Spleen (tissue), 11 donors: ENCODE data around the gene CASQ2. TPM values are rescaled to one million over a fixed set of nuclear protein-coding genes. Genes with fewer than 3 reads are reported as not detected.

Experiments used
- DNase-seq: peaks from one replicate; pipeline ENCODE4 v3.0.0-alpha.2; 2020
- H3K27ac ChIP-seq, 8 donors: fragments of 200-600 bp; sonication (generic) in 7 of 8; 1 replicate in 4 of 8; 2 replicates in 4 of 8; pipeline versions ENCODE4 v1.5.0 to v1.8.0; 2016 to 2021; ENCODE audit warnings: inconsistent platforms in 4 of 8, mild to moderate bottlenecking in 4 of 8, moderate library complexity in 1 of 8
- H3K27me3 ChIP-seq, 7 donors: fragments of 200-600 bp; sonication (generic) in 6 of 7; replicated peaks in 1 of 7; 1 replicate in 4 of 7; 2 replicates in 3 of 7; pipeline versions ENCODE4 v1.5.0 to v1.8.0; 2016 to 2021; ENCODE audit warnings: inconsistent platforms in 3 of 7, mild to moderate bottlenecking in 1 of 7
- H3K36me3 ChIP-seq, 6 donors: fragments of 200-600 bp; sonication (generic) in 5 of 6; 1 replicate in 4 of 6; 2 replicates in 2 of 6; pipeline versions ENCODE4 v1.5.0 to v1.8.0; 2016 to 2021; ENCODE audit warnings: inconsistent platforms in 2 of 6
- H3K4me1 ChIP-seq, 6 donors: fragments of 200-600 bp; sonication (generic) in 5 of 6; 1 replicate in 3 of 6; 2 replicates in 3 of 6; pipeline versions ENCODE4 v1.5.0 to v1.8.0; 2016 to 2021; ENCODE audit warnings: inconsistent platforms in 3 of 6
- H3K4me3 ChIP-seq, 8 donors: fragments of 200-600 bp; sonication (generic) in 7 of 8; 1 replicate in 4 of 8; 2 replicates in 4 of 8; pipeline versions ENCODE4 v1.5.0 to v1.8.0; 2016 to 2021; ENCODE audit warnings: inconsistent platforms in 4 of 8, mild to moderate bottlenecking in 4 of 8, moderate library complexity in 2 of 8
- H3K9me3 ChIP-seq, 8 donors: fragments of 200-600 bp; sonication (generic) in 7 of 8; 1 replicate in 4 of 8; 2 replicates in 4 of 8; pipeline versions ENCODE4 v1.5.0 to v1.8.0; 2016 to 2021; ENCODE audit warnings: inconsistent platforms in 4 of 8
- POLR2A ChIP-seq, 3 donors: fragments of 450-650 bp; IDR thresholded peaks; one replicate each; pipeline ENCODE4 v1.5.1; 2017; ENCODE audit warnings: antibody characterized with exemption in 3 of 3, mild to moderate bottlenecking in 1 of 3
- POLR2AphosphoS5 ChIP-seq, 3 donors: sonication (generic); formaldehyde crosslinking; IDR thresholded peaks; one replicate each; pipeline ENCODE4 v1.5.1; 2017; ENCODE audit warnings: antibody characterized with exemption in 3 of 3
- WGBS, 5 donors: extraction: QIAGEN DNeasy Blood & Tissue Kit in 3 of 5; methylation state at CpG; one replicate each; pipeline versions ENCODE4 v1.1.5 to v1.1.7; 2013 to 2018; 5-methylcytosine and 5-hydroxymethylcytosine counted together
- intact Hi-C: fragments of 100-400 bp; cut with DNase I; formaldehyde crosslinking; loops from one replicate; pipeline ENCODE4 v1.15.0; 2023; ENCODE audit warnings: low total_unique reads
- polyA plus RNA-seq, 3 donors: library from polyadenylated mRNA; stranded (reverse); fragments of 200-250 nt; gene quantifications; one replicate each; pipeline ENCODE4 v1.2.1, GENCODE V29; 2013
- total RNA-seq, 7 donors: library from RNA; depleted of rRNA in 3 of 7; stranded (reverse); fragments of >200 nt in 3 of 7; fragmentation: NEBNext Ultra II Directional in 4 of 7; extraction: Animal tissue kit (Norgen Biotek cat#: 25700) in 4 of 7; gene quantifications; one replicate each; pipeline versions ENCODE4 v1.1.0 to v1.2.1, GENCODE V29; 2016 to 2021
- TF ChIP-seq, protein P1 (sequence below), 11 experiments: fragments of 200-600 bp in 7 of 11; fragments of 450-650 bp in 4 of 11; sonication (generic) in 4 of 11; IDR thresholded peaks in 8 of 11; conservative IDR thresholded peaks in 3 of 11; 1 replicate in 7 of 11; 2 replicates in 4 of 11; pipeline versions ENCODE4 v1.4.0 to v1.8.0; 2016 to 2021; ENCODE audit warnings: antibody characterized with exemption in 11 of 11, inconsistent platforms in 4 of 11, mild to moderate bottlenecking in 1 of 11
- donor health status: healthy with polysubstance abuse.
- donor health status: DM: no; HTN: no; CAD: no; lungs with moderate emphysema.
- donor health status: DM: no; HTN: no; CAD: no.
- donor health status: Bipolar disorder and iron deficiency.
- donor health status: healthy.
- donor health status: DM: no; HTN: no; CAD: no.
- donor health status: DM: yes; HTN: yes; CAD: no.

CASQ2 gene
- total and polyA plus RNA-seq, 10 donors = 0.24 to 0.93 (median 0.51) TPM

DNA sequence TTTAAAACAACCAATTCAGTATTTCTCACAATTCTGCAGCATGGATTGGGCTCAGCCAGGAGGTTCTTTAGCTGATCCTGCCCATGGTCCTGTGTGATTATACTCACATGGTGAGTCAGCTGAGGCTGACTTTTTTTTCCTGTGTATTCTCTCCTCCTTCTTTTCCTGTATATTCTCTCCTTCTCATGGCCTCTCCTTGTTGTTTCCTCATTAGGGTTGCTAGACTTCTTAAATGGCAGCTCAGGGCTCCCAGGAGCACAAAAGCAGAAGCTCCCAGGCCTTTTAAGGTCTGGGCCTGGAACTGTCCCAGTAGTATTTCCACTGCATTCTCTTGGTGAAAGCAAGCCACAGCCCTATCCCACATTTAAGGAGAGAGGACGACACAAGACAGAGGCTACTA lies 99.9 kb downstream of the CASQ2 start:
- Histone ChIP-seq H3K4me3 (no peak overlapping the region), H3K9me3 (no peaks in the 10 kb centered on the region), H3K4me1 (no peaks in the 10 kb centered on the region), H3K27me3 (no peaks in the 10 kb centered on the region), H3K36me3 (peaks cover 0 to 40% (median 6%) of the 10 kb centered on the region in 6 donors), H3K27ac (no peak overlapping the region)
- TF ChIP-seq POLR2AphosphoS5 (IDR thresholded peaks at IDR 0.05) = no peak
- TF ChIP-seq, protein P1, sequence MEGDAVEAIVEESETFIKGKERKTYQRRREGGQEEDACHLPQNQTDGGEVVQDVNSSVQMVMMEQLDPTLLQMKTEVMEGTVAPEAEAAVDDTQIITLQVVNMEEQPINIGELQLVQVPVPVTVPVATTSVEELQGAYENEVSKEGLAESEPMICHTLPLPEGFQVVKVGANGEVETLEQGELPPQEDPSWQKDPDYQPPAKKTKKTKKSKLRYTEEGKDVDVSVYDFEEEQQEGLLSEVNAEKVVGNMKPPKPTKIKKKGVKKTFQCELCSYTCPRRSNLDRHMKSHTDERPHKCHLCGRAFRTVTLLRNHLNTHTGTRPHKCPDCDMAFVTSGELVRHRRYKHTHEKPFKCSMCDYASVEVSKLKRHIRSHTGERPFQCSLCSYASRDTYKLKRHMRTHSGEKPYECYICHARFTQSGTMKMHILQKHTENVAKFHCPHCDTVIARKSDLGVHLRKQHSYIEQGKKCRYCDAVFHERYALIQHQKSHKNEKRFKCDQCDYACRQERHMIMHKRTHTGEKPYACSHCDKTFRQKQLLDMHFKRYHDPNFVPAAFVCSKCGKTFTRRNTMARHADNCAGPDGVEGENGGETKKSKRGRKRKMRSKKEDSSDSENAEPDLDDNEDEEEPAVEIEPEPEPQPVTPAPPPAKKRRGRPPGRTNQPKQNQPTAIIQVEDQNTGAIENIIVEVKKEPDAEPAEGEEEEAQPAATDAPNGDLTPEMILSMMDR (IDR thresholded peaks at IDR 0.05 in 8 of 11, conservative IDR thresholded peaks at IDR 0.05 in 3 of 11) = no peak
- TF ChIP-seq POLR2A (IDR thresholded peaks at IDR 0.05) = no peak
- intact Hi-C loops = no loop called here
- 75 to 90% (median 82%) methylated on average over 1 of the region's 1 CpG for WGBS, 5 donors
- no peak for DNase-seq

DNA sequence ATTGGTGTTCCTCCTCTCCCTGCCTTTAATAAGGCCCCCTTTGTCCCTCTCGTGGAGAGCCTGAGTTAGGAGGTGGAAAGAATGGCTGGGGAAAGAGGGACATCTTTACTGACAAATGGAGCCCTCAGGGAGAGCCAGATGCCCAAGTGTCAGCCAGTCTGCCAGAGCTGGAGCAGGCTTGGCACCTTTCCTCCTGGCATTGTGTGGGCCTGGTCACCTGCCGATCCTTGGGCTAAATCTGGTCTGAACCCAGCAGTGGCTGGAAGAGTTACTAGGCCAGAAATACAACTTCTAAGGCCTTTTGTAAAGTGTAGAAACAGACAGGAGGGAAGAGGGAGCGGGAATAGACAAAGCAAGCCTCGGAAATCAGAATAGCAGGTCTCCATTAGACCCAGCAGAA lies 101.8 kb downstream of the CASQ2 start:
- Histone ChIP-seq H3K9me3 (no peaks in the 10 kb centered on the region), H3K27ac (no peak overlapping the region), H3K27me3 (no peaks in the 10 kb centered on the region), H3K36me3 (peaks cover 0 to 50% (median 11%) of the 10 kb centered on the region in 6 donors), H3K4me3 (no peak overlapping the region), H3K4me1 (no peaks in the 10 kb centered on the region)
- WGBS, 5 donors = 90 to 96% (median 93%) methylated on average over 4 of the region's 4 CpGs
- TF ChIP-seq, protein P1 (IDR thresholded peaks at IDR 0.05 in 8 of 11, conservative IDR thresholded peaks at IDR 0.05 in 3 of 11) = no peak
- DNase-seq = no peak
- intact Hi-C loops = no loop called here

DNA sequence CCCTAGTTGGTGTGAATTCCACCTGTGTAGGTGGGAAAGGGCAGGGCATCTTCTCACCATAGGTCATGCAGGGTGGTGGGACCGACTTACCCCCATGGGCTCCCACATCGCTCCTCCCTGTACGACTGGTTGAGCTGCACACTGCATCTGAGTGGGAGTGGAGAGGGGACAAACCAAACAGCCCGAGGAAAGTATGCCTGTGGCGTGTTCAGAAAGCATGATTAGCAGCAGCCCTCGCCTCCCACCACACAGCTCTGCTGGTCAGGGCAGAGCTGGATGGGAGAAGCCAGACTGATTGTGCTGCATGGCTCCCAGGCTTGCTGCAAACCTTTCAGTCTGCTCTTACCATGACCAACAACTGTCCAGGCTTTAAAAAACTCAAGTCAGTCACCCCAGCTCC lies 102.3 kb downstream of the CASQ2 start:
- H3K27me3 ChIP-seq = no peaks in the 10 kb centered on the region
- H3K4me1 ChIP-seq = no peaks in the 10 kb centered on the region
- no peak overlapping the region for H3K4me3 ChIP-seq
- 89 to 99% (median 90%) methylated on average over 6 of the region's 6 CpGs for WGBS, 5 donors
- intact Hi-C loops = no loop called here
- peaks cover 0 to 52% (median 11%) of the 10 kb centered on the region in 6 donors for H3K36me3 ChIP-seq
- DNase-seq = no peak
- TF ChIP-seq POLR2A (IDR thresholded peaks at IDR 0.05) = no peak
- TF ChIP-seq, protein P1 (IDR thresholded peaks at IDR 0.05 in 8 of 11, conservative IDR thresholded peaks at IDR 0.05 in 3 of 11) = no peak
- TF ChIP-seq POLR2AphosphoS5 (IDR thresholded peaks at IDR 0.05) = no peak
- no peak overlapping the region for H3K27ac ChIP-seq
- H3K9me3 ChIP-seq = no peaks in the 10 kb centered on the region

DNA sequence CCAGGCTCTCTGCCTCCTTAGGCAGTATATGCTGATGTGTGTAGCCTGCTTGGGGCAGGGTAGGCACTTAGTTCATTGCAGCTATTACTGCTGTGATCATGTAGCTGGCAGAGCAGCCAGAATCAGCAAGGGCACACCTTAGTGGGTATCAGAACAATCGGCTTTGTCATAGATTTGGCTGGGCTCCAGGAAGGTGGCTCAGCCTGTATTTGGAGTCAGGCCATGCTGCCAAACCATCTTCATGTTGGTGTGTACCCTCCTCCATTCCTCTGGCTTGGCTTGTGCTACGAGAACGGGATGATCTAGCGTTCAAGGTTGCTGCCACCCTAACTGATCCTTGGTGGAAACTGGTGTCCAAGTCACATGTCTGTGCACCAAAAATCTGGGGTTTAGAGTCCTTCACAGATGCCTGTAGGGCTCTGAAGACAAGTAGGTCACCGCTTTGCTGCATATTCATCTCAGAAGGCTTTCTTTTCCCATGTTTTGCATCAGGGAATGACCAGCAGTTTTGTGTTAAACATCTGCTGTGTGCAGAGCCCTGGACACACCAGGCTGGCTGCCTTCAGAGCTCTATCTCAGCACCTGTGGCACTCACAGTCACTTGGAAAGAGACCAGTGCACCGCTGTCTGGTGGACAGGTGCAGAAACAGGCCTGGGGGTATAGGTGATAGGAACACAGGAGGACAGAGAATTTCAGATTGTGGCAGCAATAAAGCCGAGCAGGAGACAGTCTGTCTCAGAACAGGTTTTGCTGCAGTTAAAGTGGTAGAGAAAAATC lies 103.0 kb downstream of the CASQ2 start:
- intact Hi-C loops = no loop called here
- no peak for TF ChIP-seq POLR2AphosphoS5 (IDR thresholded peaks at IDR 0.05)
- TF ChIP-seq POLR2A (IDR thresholded peaks at IDR 0.05) = no peak
- TF ChIP-seq, protein P1 (IDR thresholded peaks at IDR 0.05 in 8 of 11, conservative IDR thresholded peaks at IDR 0.05 in 3 of 11) = no peak
- Histone ChIP-seq H3K9me3 (no peaks in the 10 kb centered on the region), H3K4me3 (no peak overlapping the region), H3K36me3 (peaks cover 0 to 53% (median 11%) of the 10 kb centered on the region in 6 donors), H3K4me1 (no peaks in the 10 kb centered on the region), H3K27me3 (no peaks in the 10 kb centered on the region), H3K27ac (no peak overlapping the region)
- no peak for DNase-seq
- 86 to 95% (median 93%) methylated on average over 4 to 7 of the region's 7 CpGs for WGBS, 5 donors
